Activated CD8-positive, alpha-beta memory T cell treated with anti-CD3 and anti-CD28 coated beads, Interleukin-2, amount 10 ng/mL, durations not matched to agents 7 days and 5 days (primary cell): Measurements from ENCODE around the gene S100A16. TPM values are rescaled to one million over a fixed set of nuclear protein-coding genes. Genes with fewer than 3 reads are reported as not detected.
"Not testable (repeated sequence)": the region's sequence is repeated elsewhere in the genome, so short reads cannot be mapped to it uniquely, and the experiment has no call there.

Source experiments
- ATAC-seq: fragments of 150-1000 bp; cut with Tn5 transposase; one replicate; pipeline ENCODE4 v1.10.0; 2021; ENCODE audit warnings: moderate library complexity
- CTCF ChIA-PET: fragments of 350-600 bp; sonication (Branson Sonifier 250); formaldehyde crosslinking; loops from one replicate; lab custom pipeline; 2021; ENCODE audit warnings: antibody characterized with exemption; lab: Charles Lee
- DNase-seq: peaks from one replicate; pipeline ENCODE4 v3.0.0-alpha.2; 2020
- H3K27ac Mint-ChIP-seq: one replicate; pipeline ENCODE4 v1.8.0; 2021; ENCODE audit warnings: mild to moderate bottlenecking, mixed read lengths
- H3K27me3 Mint-ChIP-seq: one replicate; pipeline ENCODE4 v1.8.0; 2021; ENCODE audit warnings: mixed read lengths
- H3K36me3 Mint-ChIP-seq: one replicate; pipeline ENCODE4 v1.8.0; 2021; ENCODE audit warnings: mild to moderate bottlenecking, mixed read lengths
- H3K4me1 Mint-ChIP-seq: one replicate; pipeline ENCODE4 v1.8.0; 2021; ENCODE audit warnings: mixed read lengths
- H3K4me3 Mint-ChIP-seq: one replicate; pipeline ENCODE4 v1.8.0; 2021; ENCODE audit warnings: mild to moderate bottlenecking, moderate library complexity, mixed read lengths
- H3K9me3 Mint-ChIP-seq: one replicate; pipeline ENCODE4 v1.8.0; 2022; ENCODE audit warnings: low read depth, mixed read lengths
- total RNA-seq, 2 experiments: library from RNA; stranded (reverse); gene quantifications; one replicate each; pipeline ENCODE4 v1.2.3, GENCODE V29; 2021

Gene S100A16
- total RNA-seq, 2 experiments from 2014 or later = not detected

GRCh38 chr1:153569465-153569864, 43.5 kb downstream of the S100A16 start:
- no peaks in the 10 kb centered on the region for H3K36me3 Mint-ChIP-seq
- peaks cover 54% of the 10 kb centered on the region for H3K4me1 Mint-ChIP-seq
- CTCF ChIA-PET = interaction anchor here (1.0 to 7.3 kb wide), 9 partner anchors 9 to 398 kb away, joined by 3 to 214 read pairs (median 15); partner anchors contain the start of genes CHTOP, CREB3L4, S100A5 and S100A6
- H3K9me3 Mint-ChIP-seq = no peaks in the 10 kb centered on the region
- no peak overlapping the region for H3K27ac Mint-ChIP-seq
- ATAC-seq (no peak), DNase-seq (no peak)
- peaks cover 5% of the 10 kb centered on the region for H3K27me3 Mint-ChIP-seq
- no peak overlapping the region for H3K4me3 Mint-ChIP-seq

GRCh38 chr1:153568367-153569099, 44.4 kb downstream of the S100A16 start:
- Mint-ChIP-seq H3K27me3 (peaks cover 5% of the 10 kb centered on the region), H3K4me1 (peaks cover 54% of the 10 kb centered on the region), H3K27ac (peak overlapping the region; percentile 76), H3K36me3 (no peaks in the 10 kb centered on the region), H3K4me3 (peak overlapping the region; percentile 59), H3K9me3 (no peaks in the 10 kb centered on the region)
- ATAC-seq (peak; percentile 38), DNase-seq (peak; percentile 88)
- CTCF ChIA-PET = interaction anchor here (0.6 to 7.3 kb wide), 16 partner anchors 9 to 418 kb away, joined by 3 to 214 read pairs (median 8); partner anchors contain the start of genes CHTOP, CREB3L4, S100A4 and S100A5

GRCh38 chr1:153567621-153568366, 45.1 kb downstream of the S100A16 start:
- no peak for DNase-seq
- H3K4me1 Mint-ChIP-seq = peaks cover 48% of the 10 kb centered on the region
- H3K27ac Mint-ChIP-seq = peak overlapping the region; percentile 60
- H3K36me3 Mint-ChIP-seq = no peaks in the 10 kb centered on the region
- peaks cover 5% of the 10 kb centered on the region for H3K27me3 Mint-ChIP-seq
- CTCF ChIA-PET = interaction anchor here (0.6 to 7.3 kb wide), 15 partner anchors 8 to 419 kb away, joined by 3 to 214 read pairs (median 8); partner anchors contain the start of genes CHTOP, S100A4, S100A5 and S100A6
- no peaks in the 10 kb centered on the region for H3K9me3 Mint-ChIP-seq
- no peak for ATAC-seq
- no peak overlapping the region for H3K4me3 Mint-ChIP-seq

- H3K4me3 Mint-ChIP-seq = peak overlapping the region; percentile 17
- no peaks in the 10 kb centered on the region for H3K36me3 Mint-ChIP-seq
- H3K27ac Mint-ChIP-seq = peak overlapping the region; percentile 98
Measured at GRCh38 chr1:153566414-153567371, 46.2 kb downstream of the S100A16 start.

GRCh38 chr1:153565529-153566374, 47.2 kb downstream of the S100A16 start, which contains the start of gene S100A2:
Gene S100A2 (minus strand): TSS chr1:153565844. CDS start chr1:153563877, 1,967 bp downstream.
- Mint-ChIP-seq H3K9me3 (no peaks in the 10 kb centered on the region), H3K4me3 (peak within 1 kb of the TSS; percentile 17), H3K4me1 (peaks cover 38% of the 10 kb centered on the region), H3K27me3 (peaks cover 5% of the 10 kb centered on the region), H3K27ac (peak within 1 kb of the TSS; percentile 98), H3K36me3 (no peaks in the 10 kb centered on the region)
- DNase-seq (peak; percentile 52), ATAC-seq (peak; percentile 31)
- CTCF ChIA-PET = interaction anchor here (0.6 to 4.1 kb wide), 15 partner anchors 9 to 71 kb away, joined by 3 to 41 read pairs (median 4); partner anchors contain the start of genes CHTOP, S100A3, S100A4 and S100A5

More at GRCh38 chr1:153566414-153567371, 46.2 kb downstream of the S100A16 start:
- peak; percentile 94 for ATAC-seq
- CTCF ChIA-PET = interaction anchor here (0.6 to 4.1 kb wide), 14 partner anchors 10 to 72 kb away, joined by 3 to 41 read pairs (median 4); partner anchors contain the start of genes CHTOP, S100A3, S100A4 and S100A5
- Mint-ChIP-seq H3K9me3 (no peaks in the 10 kb centered on the region), H3K4me1 (peaks cover 41% of the 10 kb centered on the region), H3K27me3 (peaks cover 5% of the 10 kb centered on the region)
- peak; percentile 93 for DNase-seq

- Mint-ChIP-seq H3K4me1 (peaks cover 35% of the 10 kb centered on the region), H3K9me3 (no peaks in the 10 kb centered on the region), H3K27ac (no peak overlapping the region), H3K4me3 (no peak overlapping the region), H3K36me3 (no peaks in the 10 kb centered on the region), H3K27me3 (no peaks in the 10 kb centered on the region)
- CTCF ChIA-PET = interaction anchor here (1.3 to 4.1 kb wide), 6 partner anchors 8 to 71 kb away, joined by 4 to 38 read pairs (median 6); partner anchors contain the start of genes CHTOP and S100A4
- DNase-seq (no peak), ATAC-seq (no peak)
Measured at GRCh38 chr1:153563991-153564390, 48.9 kb downstream of the S100A16 start.

GRCh38 chr1:153563483-153563901, 49.4 kb downstream of the S100A16 start:
- Mint-ChIP-seq H3K4me1 (peaks cover 31% of the 10 kb centered on the region), H3K27ac (no peak overlapping the region), H3K27me3 (no peaks in the 10 kb centered on the region), H3K36me3 (no peaks in the 10 kb centered on the region), H3K4me3 (no peak overlapping the region), H3K9me3 (no peaks in the 10 kb centered on the region)
- DNase-seq = no peak
- no peak for ATAC-seq
- CTCF ChIA-PET = interaction anchor here (1.3 to 4.1 kb wide), 5 partner anchors 9 to 53 kb away, joined by 4 to 38 read pairs (median 7); partner anchors contain the start of gene S100A4

- DNase-seq, H3K27ac Mint-ChIP-seq, H3K36me3 Mint-ChIP-seq, ATAC-seq, H3K27me3 Mint-ChIP-seq, H3K9me3 Mint-ChIP-seq, H3K4me3 Mint-ChIP-seq: not testable (repeated sequence)
- CTCF ChIA-PET = interaction anchor here (0.8 to 3.0 kb wide), 5 partner anchors 17 to 53 kb away, joined by 3 to 15 read pairs (median 3); no protein-coding TSS in a partner anchor
- H3K4me1 Mint-ChIP-seq = peaks cover 17% of the 10 kb centered on the region
Measured at GRCh38 chr1:153562021-153562420, 50.9 kb downstream of the S100A16 start.

GRCh38 chr1:153561466-153561985, 51.4 kb downstream of the S100A16 start:
- ATAC-seq = no peak
- Mint-ChIP-seq H3K27me3 (no peaks in the 10 kb centered on the region), H3K36me3 (no peaks in the 10 kb centered on the region), H3K27ac (no peak overlapping the region), H3K9me3 (no peaks in the 10 kb centered on the region), H3K4me1 (peaks cover 12% of the 10 kb centered on the region), H3K4me3 (no peak overlapping the region)
- no peak for DNase-seq
- CTCF ChIA-PET = interaction anchor here (1.1 to 3.0 kb wide), 3 partner anchors 17 to 50 kb away, joined by 3 to 15 read pairs (median 4); no protein-coding TSS in a partner anchor

GRCh38 chr1:153560771-153561465, 52.0 kb downstream of the S100A16 start:
- DNase-seq (no peak), ATAC-seq (no peak)
- Mint-ChIP-seq H3K27me3 (no peaks in the 10 kb centered on the region), H3K9me3 (no peaks in the 10 kb centered on the region), H3K27ac (no peak overlapping the region), H3K4me3 (no peak overlapping the region), H3K4me1 (peaks cover 8% of the 10 kb centered on the region), H3K36me3 (no peaks in the 10 kb centered on the region)
- CTCF ChIA-PET = interaction anchor here (0.7 to 3.0 kb wide), 5 partner anchors 9 to 28 kb away, joined by 3 to 15 read pairs (median 4); no protein-coding TSS in a partner anchor
